ENCODE measurements around the gene BTLA. TPM values are rescaled to one million over a fixed set of nuclear protein-coding genes. Genes with fewer than 3 reads are reported as not detected.
"Not testable (repeated sequence)": the region's sequence is repeated elsewhere in the genome, so short reads cannot be mapped to it uniquely, and the experiment has no call there.

Gene BTLA
- total RNA-seq, 1 experiment from 2014 or later: not detected

GRCh38 chr3:112497897-112498548 lies 1.2 kb downstream of the BTLA start:
- POLR2A ChIA-PET: no interaction called here
- H3K9me3 Mint-ChIP-seq (ENCODE audit: unreplicated experiment): no peaks in the 10 kb centered on the region
- no peaks in the 10 kb centered on the region for H3K36me3 Mint-ChIP-seq (ENCODE audit: insufficient read depth, unreplicated experiment)
- intact Hi-C loops (cut with micrococcal nuclease): no loop called here
- BruUV-seq (replicated peaks): no TSS peak
- no peaks in the 10 kb centered on the region for H3K27me3 Mint-ChIP-seq (ENCODE audit: insufficient read depth, unreplicated experiment)
- H3K4me1 Mint-ChIP-seq (ENCODE audit: insufficient read depth, unreplicated experiment): no peaks in the 10 kb centered on the region
- H3K27ac Mint-ChIP-seq (ENCODE audit: low read depth, unreplicated experiment): no peak overlapping the region
- H3K4me3 Mint-ChIP-seq (ENCODE audit: unreplicated experiment): no peak overlapping the region
- no peak for TF ChIP-seq CTCF (IDR thresholded peaks at IDR 0.05; ENCODE audit: unreplicated experiment)
- CTCF ChIA-PET: no interaction called here
- DNase-seq (ENCODE audit: unreplicated experiment): no peak

GRCh38 chr3:112496366-112497067 lies 2.8 kb downstream of the BTLA start:
- BruUV-seq (replicated peaks): no TSS peak
- Mint-ChIP-seq H3K4me3 (ENCODE audit: unreplicated experiment) (no peak overlapping the region), H3K4me1 (ENCODE audit: insufficient read depth, unreplicated experiment) (no peaks in the 10 kb centered on the region), H3K9me3 (ENCODE audit: unreplicated experiment) (no peaks in the 10 kb centered on the region), H3K36me3 (ENCODE audit: insufficient read depth, unreplicated experiment) (no peaks in the 10 kb centered on the region), H3K27me3 (ENCODE audit: insufficient read depth, unreplicated experiment) (no peaks in the 10 kb centered on the region), H3K27ac (ENCODE audit: low read depth, unreplicated experiment) (no peak overlapping the region)
- no peak for DNase-seq (ENCODE audit: unreplicated experiment)
- ChIA-PET CTCF (no interaction called here), POLR2A (no interaction called here)
- intact Hi-C loops (cut with micrococcal nuclease): no loop called here
- TF ChIP-seq CTCF (IDR thresholded peaks at IDR 0.05; ENCODE audit: unreplicated experiment): no peak

GRCh38 chr3:112494448-112494767 lies 4.9 kb downstream of the BTLA start:
- CTCF ChIA-PET; intact Hi-C loops (cut with micrococcal nuclease); H3K27ac Mint-ChIP-seq (ENCODE audit: low read depth, unreplicated experiment); BruUV-seq (replicated peaks); H3K4me3 Mint-ChIP-seq (ENCODE audit: unreplicated experiment); POLR2A ChIA-PET; DNase-seq (ENCODE audit: unreplicated experiment); H3K4me1 Mint-ChIP-seq (ENCODE audit: insufficient read depth, unreplicated experiment); H3K27me3 Mint-ChIP-seq (ENCODE audit: insufficient read depth, unreplicated experiment); H3K36me3 Mint-ChIP-seq (ENCODE audit: insufficient read depth, unreplicated experiment); H3K9me3 Mint-ChIP-seq (ENCODE audit: unreplicated experiment): not testable (repeated sequence)

GRCh38 chr3:112492124-112492523 lies 7.1 kb downstream of the BTLA start:
- Mint-ChIP-seq H3K27me3 (ENCODE audit: insufficient read depth, unreplicated experiment) (no peaks in the 10 kb centered on the region), H3K9me3 (ENCODE audit: unreplicated experiment) (no peaks in the 10 kb centered on the region), H3K4me3 (ENCODE audit: unreplicated experiment) (no peak overlapping the region), H3K36me3 (ENCODE audit: insufficient read depth, unreplicated experiment) (no peaks in the 10 kb centered on the region), H3K4me1 (ENCODE audit: insufficient read depth, unreplicated experiment) (no peaks in the 10 kb centered on the region), H3K27ac (ENCODE audit: low read depth, unreplicated experiment) (no peak overlapping the region)
- no peak for DNase-seq (ENCODE audit: unreplicated experiment)
- TF ChIP-seq CTCF (IDR thresholded peaks at IDR 0.05; ENCODE audit: unreplicated experiment): no peak
- POLR2A ChIA-PET: no interaction called here
- intact Hi-C loops (cut with micrococcal nuclease): no loop called here
- no TSS peak for BruUV-seq (replicated peaks)
- CTCF ChIA-PET: interaction anchor here (0.6 kb wide), 1 partner anchor 177 kb away, joined by 3 read pairs; no protein-coding TSS in a partner anchor

All from MCF 10A (cell line).